Stimulated activated CD4-positive, alpha-beta T cell treated with anti-CD3 and anti-CD28 coated beads, Interleukin-4, amount 100 ng/mL, for 4 hours (primary cell): Measurements from ENCODE around the gene CYB5R4.
"Not testable (repeated sequence)": the region's sequence is repeated elsewhere in the genome, so short reads cannot be mapped to it uniquely, and the experiment has no call there.

ENCODE experiments used
- DNase-seq, 2 experiments: peaks; one replicate each; pipeline ENCODE4 v3.0.0-alpha.2; 2020

The CYB5R4 gene

GRCh38 chr6:83917001-83917400 is 57.5 kb downstream of the CYB5R4 start:
- no peak for DNase-seq

GRCh38 chr6:83920017-83920416 is 60.5 kb downstream of the CYB5R4 start:
- DNase-seq, result no peak

GRCh38 chr6:83921315-83921714 is 61.8 kb downstream of the CYB5R4 start:
- DNase-seq, result no peak

- no peak for DNase-seq
These were observed 68.0 kb downstream of the CYB5R4 start for GRCh38 chr6:83927470-83927869.

DNA sequence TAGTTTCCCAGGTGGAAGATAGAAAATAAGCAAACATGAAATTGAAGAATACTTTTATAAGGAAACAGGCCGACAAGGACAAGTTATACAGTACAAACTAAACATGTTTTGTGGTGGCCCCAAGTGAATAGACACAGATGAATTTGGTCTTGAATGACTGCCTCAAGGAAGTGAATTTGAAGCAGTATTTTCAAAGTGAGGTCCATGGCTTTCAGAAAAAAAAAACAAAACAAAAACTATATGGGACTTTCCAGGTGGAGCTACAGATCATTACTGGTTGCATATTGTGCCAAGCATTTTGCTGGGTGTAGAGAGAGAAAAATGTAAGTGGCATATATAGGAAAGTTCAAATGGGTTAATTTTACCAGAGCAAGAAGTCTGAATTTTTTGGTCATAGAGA is 68.8 kb downstream of the CYB5R4 start:
- no peak for DNase-seq

- not testable (repeated sequence) for DNase-seq
These were observed 86.8 kb downstream of the CYB5R4 start for GRCh38 chr6:83946201-83946833.

DNA sequence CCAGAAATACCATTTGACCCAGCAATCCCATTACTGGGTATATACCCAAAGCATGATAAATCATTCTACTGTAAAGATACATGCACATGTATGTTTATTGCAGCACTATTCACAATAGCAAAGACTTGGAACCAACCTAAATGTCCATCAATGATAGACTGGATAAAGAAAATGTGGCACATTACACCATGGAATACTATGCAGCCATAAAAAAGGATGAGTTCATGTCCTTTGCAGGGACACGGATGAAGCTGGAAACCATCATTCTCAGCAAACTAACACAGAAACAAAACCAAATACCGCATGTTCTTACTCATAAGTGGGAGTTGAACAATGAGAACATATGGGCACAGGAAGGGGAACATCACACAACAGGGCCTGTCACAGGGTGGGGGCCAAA is 88.5 kb downstream of the CYB5R4 start:
- not testable (repeated sequence) for DNase-seq

DNA sequence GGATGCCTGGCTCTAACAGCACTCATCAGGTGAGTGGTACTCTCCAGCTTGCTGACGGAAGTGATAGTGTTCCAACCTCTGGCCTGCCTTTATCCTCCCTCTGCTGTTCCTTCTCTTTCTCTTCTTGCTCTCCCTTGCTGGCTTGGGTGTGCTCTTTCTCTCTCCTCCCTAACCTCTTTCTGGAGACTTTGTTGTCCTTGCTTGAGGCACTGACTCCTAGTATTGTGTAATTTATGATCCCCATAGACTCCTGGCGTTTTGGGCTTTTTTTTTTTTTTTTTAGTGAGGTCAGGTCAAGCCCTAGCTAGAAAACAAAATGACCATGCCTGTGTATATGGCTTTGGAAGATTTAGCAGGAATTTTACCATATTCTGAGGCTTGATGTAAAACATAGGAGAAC is 89.4 kb downstream of the CYB5R4 start:
- no peak for DNase-seq

DNA sequence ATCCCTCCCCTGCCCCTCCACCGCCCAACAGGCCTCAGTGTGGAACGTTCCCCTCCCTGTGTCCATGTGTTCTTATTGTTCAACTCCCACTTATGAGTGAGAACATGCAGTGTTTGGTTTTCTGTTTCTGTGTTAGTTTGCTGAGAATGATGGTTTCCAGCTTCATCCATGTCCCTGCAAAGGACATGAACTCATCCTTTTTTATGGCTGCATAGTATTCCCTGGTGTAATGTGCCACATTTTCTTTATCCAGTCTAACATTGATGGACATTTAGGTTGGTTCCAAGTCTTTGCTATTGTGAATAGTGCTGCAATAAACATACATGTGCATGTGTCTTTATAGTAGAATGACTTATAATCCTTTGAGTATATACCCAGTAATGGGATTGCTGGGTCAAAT is 91.9 kb downstream of the CYB5R4 start:
- not testable (repeated sequence) for DNase-seq

- no peak for DNase-seq
These were observed 93.3 kb downstream of the CYB5R4 start for GRCh38 chr6:83952830-83953229.

GRCh38 chr6:83954371-83954770 is 94.9 kb downstream of the CYB5R4 start:
- no peak for DNase-seq

DNA sequence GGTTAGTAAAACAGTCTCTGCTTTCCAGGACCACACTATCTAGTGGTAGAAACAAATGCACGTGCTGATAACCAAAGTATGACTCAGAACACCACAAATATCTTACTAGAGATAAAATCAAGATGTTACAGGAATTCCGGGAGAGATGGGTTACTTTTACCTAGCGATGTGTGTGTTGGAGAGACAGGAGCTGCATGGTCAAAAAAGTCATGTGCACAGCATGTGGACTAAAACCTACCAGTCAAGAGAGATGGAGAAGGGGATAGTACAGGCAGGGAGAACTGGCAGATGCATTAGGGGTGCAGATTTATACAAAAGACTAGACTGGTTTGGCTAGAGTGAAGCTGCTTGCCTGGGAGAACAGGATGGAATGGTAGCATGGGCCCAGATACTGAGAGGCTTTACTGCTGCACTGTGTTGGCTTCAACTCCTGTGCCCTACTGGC is 98.8 kb downstream of the CYB5R4 start:
- DNase-seq, result no peak

DNA sequence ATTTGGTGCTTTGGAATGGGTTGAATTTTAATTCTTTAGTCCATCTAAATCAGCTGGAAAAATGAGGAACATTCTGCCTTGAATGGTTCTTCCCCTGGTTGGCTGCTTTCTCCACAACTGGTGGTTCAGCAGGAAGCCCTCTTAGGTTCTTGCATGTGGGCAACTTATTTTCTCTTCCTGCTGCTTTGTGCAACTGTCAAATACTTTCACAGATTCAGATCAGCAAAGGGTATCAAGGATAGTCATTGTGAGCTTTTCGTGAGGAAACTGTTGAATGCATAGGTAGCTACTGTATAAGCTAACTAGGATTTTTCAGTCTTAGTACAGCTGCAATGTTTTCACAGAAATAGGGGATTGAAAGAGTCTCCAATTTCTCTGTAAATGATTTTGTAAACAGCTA is 101.2 kb downstream of the CYB5R4 start:
- DNase-seq, result no peak

DNA sequence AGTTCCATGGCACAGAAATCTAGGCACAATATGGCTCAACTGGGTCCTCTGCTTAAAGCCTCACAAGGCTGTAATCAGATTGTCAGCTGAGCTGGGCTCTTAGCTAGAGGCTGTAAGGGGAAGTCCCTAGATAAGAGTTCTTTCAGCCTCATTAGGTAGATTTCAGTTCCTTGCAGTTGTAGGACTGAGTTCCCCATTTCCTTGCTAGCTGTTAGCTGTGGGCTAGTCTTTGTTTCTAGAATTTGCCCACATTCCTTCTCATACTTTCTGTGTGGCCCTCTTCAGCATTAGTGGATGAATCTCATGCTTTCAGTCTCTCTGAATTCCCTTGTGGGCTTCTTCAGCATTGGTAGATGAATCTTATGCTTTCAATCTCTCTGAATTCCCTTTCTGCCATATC is 103.1 kb downstream of the CYB5R4 start:
- DNase-seq, result no peak

- DNase-seq, result no peak
These were observed 107.0 kb downstream of the CYB5R4 start for GRCh38 chr6:83966539-83966938.

GRCh38 chr6:83970582-83970981 is 111.1 kb downstream of the CYB5R4 start:
- no peak for DNase-seq

- DNase-seq, result no peak
These were observed 115.0 kb downstream of the CYB5R4 start for GRCh38 chr6:83974409-83975050.

DNA sequence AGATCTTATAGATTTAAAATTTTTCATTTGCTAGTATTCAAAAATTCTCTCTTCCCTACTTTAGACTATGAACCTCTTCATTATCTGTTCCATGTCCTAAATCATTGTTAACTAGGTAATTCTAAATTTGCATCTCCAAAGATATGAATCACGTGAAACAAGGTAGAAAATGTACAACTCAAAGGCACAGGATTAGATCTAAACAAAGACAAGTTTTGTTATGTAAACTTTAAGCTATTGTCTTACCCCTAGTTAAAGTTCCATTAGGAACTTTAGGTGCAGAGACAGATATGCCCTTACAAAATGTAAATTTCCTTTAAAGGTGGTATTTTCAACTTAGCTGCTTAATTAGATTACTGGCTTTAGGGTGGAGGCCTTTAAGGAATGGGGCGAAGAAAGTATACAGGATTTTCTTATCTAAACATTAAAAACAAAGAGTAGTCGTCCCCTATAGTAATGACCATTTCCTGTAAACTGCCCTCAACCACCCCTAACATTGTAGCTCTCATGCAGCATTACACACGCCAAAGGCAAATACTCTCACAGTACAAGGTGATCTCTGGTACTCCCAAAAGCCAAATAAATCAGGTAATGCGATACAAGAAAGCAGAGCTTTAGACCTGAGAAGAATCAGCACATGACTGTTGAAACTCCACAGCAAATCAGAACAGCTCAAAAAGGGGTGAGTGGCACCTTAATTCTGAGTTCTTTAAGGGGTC is 116.7 kb downstream of the CYB5R4 start:
- DNase-seq, result no peak

- no peak for DNase-seq
These were observed 117.4 kb downstream of the CYB5R4 start for GRCh38 chr6:83976871-83977270.

DNA sequence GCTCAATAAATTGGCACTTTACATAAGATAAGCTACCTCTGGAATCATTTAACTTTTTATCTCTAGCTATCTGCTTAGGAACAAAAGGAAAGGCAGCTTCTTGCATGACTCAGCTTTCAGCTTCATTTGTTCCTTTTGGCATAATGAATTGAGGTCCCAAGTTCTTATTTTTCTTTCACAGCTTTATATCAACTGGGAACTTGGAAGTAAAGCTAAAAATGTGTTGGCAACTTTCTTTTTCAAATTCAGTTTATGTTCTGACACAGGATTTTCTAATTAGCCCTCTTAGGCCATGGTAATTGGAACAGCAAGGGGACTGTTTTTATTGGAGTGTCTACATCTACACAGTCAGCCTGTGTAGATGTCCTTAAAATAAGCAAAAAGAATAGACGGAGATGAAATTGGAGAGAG is 118.8 kb downstream of the CYB5R4 start:
- no peak for DNase-seq

DNA sequence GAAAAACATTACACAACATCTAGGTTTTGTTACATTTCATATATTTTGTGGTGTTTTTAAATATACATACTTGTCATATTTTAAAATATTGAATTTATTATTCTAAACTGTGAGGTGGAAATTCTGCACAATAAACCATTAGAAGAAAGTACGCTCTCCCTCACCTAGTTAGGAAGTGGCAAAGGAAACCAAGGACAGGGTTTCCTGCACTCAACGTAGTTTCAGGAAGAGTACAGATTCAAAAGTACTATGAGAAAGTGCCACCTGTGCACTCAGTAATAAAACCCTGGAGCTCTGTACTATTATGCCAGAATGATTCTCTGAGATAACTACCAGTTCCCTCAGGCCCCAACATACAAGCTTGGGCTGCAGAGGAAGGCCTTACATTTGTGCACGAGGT is 119.5 kb downstream of the CYB5R4 start:
- no peak for DNase-seq

- no peak for DNase-seq
These were observed 124.9 kb downstream of the CYB5R4 start for GRCh38 chr6:83984411-83984810.

DNA sequence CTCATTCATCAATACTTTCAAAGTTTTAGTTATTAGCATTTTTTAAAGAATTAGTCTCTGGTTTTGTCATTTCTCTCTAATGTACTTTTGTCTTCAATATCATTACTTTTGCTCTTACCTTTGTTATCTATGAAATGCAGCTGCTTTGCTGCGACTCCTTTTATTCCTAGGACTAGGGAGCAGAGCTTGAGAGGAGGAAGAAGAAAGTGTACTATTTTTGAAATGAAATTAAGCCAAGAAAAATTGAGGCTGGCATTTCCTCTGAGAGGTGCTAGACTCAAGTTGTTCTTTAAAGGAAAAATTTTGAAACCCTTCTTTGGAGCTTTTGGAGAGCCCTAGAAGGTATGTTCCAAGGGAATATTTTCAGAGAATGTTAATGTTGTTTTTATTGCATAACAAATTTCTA is 125.8 kb downstream of the CYB5R4 start:
- DNase-seq, result no peak

GRCh38 chr6:83985715-83986114 is 126.2 kb downstream of the CYB5R4 start:
- no peak for DNase-seq
